HG03139 (cell line): ENCODE results near the gene RNF41.
"Not testable (repeated sequence)": the region's sequence is repeated elsewhere in the genome, so short reads cannot be mapped to it uniquely, and the experiment has no call there.

Experiments used
- ATAC-seq: cut with Tn5 transposase; IDR thresholded peaks from one replicate; pipeline ENCODE4 v1.9.1; 2021; ENCODE audit not compliant: unreplicated experiment

Gene RNF41

DNA sequence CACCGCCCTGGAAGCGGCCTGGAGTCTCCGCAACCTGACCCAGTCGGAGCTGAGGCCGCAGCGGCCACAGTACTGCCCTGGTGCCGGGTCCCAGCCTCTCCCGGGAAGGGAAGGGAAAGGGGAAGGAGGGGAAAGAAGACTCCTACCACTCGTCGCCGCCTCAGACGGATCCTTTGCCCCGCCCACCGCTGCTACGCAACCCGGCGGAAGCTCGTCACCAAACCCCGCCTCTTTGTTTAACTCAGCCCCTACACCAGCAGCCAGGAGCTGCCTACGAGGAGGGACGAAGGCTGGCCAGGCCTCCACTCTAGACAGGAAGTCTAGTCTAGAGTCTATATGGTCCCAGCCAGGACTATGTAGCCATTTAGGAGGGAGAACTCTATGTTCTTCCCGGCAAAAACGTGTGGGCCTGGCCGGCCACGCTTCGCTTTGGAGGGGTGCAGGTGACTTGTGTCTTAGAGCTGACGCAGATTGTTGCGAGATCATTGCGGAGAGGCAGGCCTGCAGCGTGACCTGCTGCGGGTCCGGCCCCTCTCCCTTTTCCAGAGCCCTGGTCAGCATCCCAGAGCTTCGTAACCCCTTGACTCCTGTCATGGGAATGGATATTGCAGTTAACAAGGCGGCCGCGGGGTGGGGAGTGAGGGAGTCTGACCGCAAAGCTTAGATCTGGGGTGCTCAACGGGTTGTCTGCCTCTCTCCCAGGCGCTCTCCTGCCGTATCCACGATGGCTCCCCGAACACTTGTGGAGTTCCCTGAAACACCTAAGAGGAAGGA, at the start of gene RNF41:
TSS of gene RNF41 (minus strand) at position 166 of the 774 bp plus-strand sequence. CDS start 7,875 bp downstream, outside the sequence.
- ATAC-seq, result peak; percentile 69

DNA sequence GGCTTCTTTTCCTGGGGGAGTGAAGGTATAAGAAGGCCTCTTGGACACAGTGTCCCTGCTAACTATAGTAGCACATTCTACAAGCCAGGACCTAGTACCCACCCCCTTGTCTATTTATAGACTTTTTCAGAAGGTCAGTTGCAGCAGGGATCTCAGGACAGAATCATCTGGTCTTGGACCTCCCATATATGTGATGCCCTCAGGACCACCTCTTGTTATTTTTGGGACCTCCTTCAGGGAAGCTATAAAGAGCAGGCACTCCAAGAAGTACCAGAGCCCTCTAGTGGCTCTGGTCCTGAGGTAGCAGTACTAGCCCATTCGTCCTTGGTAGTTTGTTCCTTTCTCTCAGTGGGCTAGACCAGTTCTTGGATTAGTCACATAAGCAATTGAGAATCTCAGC, 49.3 kb upstream of the RNF41 start:
- ATAC-seq, result no peak

DNA sequence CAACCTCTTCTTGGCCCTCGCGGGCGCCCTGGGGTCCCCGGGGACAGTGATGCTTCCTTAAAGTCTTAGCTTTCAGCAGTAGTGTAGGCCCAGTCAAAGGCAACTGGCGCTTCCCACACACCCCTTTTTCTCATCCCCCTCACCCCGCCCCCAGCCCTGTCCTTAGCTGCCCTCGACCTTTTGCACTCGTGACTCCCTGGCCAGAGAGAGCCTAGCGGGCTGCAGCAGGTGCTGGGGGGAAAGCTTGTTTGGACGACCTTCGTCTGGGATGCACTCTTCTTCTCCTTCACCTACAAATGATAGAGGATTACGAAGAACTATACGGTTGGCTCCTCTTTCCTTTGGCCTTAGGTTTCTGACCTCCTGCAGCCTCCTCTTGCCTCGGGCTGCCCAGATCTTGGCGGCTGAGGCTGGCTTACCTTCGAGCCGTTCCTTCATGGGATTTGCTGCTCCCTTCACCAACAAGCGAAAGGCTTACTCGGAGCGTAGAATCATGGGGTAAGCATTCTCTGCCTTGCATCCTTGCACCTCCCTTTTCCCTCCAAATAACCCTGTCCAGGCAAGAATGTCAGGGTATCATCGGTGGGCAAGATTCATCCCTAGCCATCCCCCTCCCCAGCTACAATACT, 45.8 kb upstream of the RNF41 start:
- ATAC-seq, result peak; percentile 13

DNA sequence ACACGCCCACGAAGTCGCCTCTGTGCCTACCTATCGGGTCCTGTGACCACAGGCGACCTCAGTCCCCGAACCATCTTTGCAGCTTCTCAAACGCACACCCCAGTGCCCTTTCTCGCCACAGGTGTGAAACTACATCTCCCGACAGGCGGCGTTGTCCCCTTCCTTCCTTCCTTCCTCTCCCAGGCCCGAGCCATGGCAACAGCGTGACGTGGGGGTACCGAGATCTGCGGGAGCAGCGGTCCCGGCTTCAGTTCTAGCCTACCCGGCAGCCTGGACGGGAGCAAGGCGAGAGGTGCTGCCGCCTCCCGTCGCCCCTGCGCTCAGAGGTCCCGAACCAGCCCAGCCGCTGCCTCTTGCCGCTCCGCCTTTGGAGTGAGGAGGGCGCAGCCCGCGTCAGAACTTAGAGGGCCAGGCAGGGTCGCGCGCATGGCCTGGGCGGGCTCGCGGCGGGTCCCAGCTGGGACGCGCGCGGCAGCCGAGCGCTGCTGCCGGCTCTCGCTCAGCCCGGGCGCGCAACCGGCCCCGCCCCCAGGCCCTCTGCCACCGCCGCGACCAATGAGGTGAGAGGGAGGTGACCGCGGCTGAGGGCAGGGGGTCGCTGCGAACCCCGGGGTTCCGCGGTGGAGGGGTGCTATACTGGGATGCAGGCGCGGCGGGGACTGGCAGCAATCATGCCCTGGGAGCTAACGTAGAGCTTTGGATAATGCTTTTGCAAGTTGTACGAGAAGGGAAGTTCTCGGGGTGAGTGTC, 45.1 kb upstream of the RNF41 start, which contains the start of gene COQ10A:
TSS of gene COQ10A (plus strand) at position 250 of the 750 bp plus-strand sequence. CDS start at position 427, 177 bp downstream.
- peak; percentile 84 for ATAC-seq

DNA sequence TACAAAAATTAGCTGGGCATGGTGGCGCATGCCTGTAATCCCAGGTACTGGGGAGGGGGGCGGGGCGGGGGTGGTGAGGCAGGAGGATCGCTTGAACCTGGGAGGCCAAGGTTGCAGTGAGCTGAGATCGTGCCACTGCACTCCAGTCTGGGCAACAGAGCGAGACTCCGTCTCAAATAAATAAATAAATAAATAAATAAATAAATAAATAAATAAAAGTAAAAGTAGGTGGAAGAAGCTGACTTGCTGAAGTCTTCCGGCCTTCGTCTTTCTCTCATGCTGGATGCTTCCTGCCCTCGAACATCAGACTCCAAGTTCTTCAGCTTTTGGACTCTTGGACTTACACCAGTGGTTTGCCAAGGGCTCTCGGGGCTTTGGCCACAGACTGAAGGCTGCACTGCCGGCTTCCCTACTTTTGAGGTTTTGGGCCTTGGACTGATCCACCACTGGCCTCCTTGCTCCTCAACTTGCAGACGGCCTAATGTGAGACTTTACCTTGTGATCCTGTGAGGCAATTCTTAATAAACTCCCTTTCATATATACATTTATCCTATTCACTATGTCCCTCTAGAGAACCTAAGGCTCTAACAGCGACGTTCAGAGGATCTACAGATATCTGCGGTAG, 44.5 kb upstream of the RNF41 start:
- not testable (repeated sequence) for ATAC-seq

DNA sequence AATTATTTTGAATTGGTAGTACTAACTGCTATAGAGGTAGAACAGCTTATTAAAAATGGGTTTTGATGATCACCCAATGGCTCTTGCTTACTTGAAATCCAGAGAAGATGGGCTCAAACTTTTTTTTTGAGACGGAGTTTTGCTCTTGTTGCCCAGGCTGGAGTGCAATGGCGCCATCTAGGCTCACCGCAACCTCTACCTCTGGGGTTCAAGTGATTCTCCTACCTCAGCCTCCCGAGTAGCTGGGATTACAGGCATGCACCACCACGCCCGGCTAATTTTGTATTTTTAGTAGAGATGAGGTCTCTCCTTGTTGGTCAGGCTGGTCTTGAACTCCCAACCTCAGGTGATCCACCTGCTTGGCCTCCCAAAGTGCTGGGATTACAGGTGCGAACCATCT, 41.2 kb upstream of the RNF41 start:
- ATAC-seq, result not testable (repeated sequence)

DNA sequence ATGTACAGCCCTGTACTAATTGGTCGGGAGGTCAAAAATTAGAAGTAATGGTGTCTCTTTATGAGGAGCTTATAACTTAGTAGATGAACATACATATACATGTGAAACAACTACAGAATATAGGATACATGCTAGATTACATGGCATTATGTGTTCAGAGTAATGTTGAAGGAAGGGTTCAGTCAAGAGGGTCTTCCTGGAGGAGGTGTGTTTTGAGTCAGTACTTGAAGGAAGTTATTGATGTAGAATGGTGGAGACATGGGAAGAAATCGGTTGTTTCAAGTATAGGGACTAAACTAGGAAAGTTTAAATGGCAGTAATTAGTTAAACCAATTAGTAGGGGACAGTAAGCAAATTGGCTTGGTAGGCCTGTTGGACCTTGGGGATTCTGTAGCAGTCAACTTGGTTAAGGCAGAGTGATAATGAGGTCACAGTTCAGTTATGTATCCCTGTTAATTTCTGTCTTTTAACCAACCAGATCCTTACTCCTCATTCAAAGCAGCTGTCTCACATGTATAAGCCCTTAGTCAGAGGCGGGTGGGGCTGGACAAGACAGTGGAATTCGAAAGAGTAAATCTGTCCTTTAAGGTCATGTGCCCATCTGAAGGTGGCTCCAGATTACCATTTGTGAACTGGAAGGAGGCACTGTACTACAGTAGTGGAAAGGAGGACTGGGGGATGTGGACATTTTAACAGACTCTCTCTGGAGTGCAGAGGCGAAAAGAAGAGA, 39.9 kb upstream of the RNF41 start:
- ATAC-seq, result no peak

DNA sequence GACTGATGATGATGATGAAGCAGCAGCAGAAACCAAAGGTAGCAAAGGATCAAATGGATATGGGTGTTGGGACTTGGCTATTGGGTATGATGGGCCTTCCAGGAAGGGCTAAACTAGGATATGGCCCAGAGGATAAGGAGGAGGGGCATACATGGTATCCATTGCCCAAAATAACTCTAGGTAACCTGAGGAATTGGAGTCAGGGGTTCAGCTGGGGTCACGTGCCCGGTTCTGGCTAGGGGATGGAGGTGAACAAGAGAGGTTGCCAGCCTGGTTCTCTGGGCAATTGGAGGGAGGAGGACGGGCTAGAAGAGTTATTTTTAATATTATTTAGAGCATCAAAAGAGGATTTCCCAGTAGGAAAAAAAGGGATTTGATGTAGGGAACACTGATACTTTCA, 39.2 kb upstream of the RNF41 start:
- ATAC-seq, result no peak

DNA sequence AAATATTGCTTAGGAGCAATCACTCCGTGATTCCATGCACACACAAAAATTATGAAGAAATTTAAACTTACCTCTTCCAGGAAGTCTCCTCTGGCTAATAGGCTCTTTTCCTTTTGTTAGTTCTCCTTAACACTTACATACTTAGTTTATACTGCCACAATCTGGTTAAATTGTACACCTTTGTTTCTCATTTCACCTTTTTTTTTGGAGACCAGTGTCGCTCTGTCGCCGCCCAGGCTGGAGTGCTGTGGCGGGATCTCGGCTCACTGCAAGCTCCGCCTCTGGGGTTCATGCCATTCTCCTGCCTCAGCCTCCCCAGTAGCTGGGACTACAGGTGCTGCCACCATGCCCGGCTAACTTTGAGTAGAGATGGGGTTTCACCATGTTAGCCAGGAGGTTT, 38.7 kb upstream of the RNF41 start:
- ATAC-seq, result no peak

DNA sequence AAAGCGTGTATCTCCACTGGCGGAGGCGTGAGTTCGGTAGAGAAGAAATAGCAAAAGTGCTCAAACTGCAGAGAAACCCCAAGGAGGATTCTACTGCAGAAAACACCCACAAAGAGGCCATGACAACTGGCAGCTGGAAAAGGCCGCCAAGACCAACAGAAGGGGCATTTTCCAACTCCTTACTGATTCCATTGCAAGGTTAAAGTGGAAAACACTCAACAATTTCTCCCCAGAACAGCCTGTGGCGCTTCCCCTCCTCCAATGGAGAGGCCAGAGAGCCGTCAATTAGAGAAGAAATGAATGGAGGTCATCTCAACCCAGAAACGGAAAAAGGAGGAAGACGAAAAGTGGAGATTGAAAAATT, 37.1 kb upstream of the RNF41 start:
- no peak for ATAC-seq

DNA sequence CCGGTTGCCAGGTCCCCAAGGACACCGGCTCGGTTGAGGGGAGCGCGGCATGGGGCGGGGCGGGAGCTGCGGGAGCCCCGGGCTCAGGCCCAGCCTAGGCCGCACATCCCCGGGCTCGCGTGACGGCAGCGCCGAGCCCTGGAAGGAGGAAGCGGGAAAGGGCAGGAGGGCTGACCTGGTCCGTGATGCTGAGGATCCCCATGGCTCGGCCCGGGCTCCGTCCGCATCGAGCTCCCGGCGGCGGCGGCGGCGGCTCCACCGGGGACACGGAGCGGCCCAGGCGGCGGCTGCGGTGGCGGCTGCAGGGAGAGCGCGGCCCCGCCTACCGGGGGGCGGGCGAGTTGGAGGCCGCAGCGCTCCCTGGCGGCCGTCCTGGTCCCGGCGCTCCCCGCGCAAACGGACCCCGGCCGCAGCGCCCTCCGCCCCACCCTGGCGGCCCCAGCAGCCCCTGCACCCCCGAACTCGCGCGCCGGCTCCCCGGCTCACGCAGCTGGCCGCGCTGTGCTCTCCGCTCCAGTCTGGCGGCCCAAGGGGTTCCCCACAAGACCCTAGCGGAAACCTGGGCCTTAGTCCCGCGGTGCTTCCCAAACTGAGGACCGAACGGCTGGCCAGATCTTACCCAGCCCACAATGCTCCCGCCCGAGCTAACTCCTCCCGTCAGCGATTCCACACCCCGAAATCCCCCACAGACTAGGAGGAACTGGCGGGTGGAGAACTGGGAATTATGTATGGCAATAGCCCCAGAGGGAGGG, 36.5 kb upstream of the RNF41 start, which contains the start of gene ANKRD52:
TSS of gene ANKRD52 (minus strand) at position 317 of the 752 bp plus-strand sequence. CDS start at position 202, 115 bp downstream.
- peak; percentile 94 for ATAC-seq

DNA sequence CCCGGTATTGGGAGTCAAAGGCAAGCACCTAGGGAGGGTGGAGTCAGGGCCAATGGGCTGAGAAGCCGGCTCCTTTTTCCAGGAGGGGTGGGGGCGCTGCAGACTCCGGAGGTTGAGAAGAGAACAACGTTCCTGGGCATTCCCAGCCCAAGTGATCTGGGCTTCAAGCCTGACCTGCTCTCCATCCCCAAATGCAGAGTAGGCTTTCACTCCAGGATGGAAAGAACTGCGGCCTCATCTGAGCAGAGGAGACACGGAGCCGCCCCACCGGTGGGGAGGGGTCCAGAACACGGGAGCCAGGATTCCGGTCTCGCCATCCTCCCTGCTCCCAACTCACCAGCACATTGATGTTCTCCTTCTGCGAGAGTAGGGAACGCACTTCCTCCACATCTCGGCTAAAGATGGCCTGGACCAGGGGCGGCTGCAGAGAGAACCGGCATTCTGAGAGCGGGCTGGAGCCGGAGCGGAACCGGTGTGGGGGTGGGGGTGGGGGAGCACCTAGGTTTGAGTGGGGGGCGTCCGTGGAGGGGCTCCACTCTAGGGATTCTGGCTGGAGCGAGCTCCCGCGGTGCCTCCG, 35.9 kb upstream of the RNF41 start:
- no peak for ATAC-seq

DNA sequence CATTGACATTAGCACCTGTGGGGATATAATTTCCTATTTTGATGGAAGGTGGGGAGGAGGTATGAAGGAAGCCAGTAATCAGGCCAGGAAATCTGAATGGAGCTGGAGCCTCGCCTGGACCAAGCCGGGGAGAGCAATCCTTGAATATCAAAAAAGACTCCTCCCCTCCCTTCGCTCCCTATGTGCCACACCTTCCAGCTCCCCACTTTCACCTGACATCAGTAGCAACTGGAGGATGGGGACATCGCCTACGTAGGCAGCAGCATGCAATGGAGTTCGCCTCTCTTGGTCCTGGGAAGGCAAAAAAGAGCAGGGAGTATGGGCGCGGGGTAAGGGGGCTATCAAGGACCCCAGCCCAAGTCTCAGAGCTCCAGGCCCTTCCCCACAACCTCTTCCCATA, 35.3 kb upstream of the RNF41 start:
- ATAC-seq, result no peak

DNA sequence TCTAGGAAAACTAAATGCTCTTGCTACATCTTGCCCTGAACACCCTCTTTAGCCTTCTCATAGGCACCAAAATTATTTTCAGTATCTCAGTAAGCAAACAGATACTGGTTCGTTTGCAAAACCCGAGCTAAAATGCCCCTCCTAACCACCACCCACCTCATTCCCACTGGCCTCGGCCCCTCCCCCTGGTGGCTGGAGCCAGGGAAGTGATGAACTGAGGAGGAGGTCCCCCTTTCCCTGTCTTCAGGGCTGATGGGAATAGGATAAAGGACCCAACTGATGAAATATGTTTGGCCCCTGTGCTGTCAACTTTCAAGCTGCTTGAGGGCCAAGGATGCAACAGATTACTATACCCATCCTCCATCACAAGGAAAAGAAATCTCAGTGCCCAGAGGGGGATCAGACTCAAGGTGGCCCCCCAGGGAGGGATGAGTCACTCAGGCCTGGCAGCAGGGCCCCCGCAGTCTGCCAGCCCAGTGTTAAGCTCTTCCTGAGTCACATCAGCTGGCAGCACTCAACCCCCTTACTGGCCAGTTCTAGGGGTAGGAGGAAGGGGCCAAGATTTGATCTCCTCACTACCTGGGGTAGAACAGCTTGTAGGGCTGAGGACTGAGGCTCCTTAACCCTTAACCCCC, 34.7 kb upstream of the RNF41 start:
- ATAC-seq, result no peak

DNA sequence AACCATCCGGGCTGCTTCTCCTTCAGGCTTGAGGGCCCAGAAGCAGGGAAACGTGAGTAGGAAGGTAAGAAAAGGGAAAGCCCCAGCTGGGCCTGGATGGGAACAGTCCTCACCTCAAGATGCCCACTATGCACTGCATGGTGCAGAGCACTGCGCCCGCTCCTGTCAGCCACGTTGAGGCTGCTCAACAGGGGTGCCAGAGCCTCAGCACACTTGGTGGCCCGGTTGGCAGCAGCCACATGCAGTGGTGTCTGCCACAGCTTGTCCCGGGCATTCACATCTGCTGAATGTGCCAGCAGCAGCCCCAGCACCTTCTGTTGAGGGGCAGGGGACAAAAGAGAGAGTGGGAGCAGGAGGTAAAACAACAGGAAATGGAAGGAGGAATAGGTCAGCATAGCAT, 33.9 kb upstream of the RNF41 start:
- ATAC-seq, result no peak

DNA sequence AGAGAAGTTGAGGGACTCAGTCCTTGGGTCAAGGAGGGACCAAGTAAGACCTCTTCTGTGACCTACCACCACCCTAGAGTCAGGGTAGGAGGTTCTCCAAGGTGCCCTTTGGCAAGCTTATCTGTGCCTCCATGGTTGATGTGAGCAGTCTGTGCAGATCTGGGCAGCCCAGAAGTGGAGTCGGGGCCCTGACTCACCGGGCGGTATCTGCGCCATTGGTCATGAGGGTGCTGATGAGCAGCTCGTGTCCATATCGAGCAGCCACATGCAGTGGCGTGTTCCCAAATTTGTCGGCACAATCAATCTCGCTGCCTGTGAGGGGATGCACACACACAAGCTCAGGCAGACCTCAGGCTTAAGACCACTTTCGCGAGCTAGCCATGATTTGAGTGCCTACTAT, 31.4 kb upstream of the RNF41 start:
- ATAC-seq, result no peak

DNA sequence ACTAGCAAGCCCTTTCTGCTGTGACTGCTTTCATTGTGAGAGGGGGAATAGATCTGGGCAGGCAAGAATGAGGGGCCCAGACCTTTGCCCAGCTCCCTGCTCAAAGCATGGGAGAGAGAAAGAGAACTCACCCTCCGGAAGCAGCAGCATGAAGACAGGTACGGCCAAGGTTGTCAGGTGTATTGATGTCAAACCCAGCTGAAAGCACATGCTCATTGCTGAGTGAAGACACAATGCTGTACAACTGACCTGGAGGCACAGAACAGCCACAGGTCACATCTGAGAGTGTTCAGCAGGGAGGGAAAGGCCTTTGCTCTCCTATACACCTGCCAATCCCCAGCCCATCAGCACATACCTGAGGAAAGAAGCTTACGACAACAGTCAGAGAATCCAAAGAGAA, 30.9 kb upstream of the RNF41 start:
- ATAC-seq, result no peak

DNA sequence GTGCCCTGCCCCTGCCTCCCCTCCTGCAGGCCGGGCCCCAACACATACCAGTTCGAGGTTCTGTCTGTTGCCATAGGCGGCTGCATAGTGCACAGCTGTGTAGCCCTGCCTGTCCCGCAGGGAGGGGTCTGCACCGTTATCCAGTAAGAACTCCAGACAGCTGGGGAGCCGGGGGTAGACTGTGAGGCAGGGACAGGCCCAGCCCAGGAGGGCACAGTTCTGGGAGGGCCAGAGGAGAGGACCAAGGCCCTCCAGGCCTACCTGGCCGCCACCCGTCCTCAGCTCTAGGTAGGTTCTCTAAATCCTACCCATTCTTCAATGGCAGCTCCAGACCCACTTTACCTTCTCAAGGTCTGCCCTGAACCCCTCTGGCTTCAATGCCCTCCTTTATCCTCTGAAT, 27.0 kb upstream of the RNF41 start:
- no peak for ATAC-seq

DNA sequence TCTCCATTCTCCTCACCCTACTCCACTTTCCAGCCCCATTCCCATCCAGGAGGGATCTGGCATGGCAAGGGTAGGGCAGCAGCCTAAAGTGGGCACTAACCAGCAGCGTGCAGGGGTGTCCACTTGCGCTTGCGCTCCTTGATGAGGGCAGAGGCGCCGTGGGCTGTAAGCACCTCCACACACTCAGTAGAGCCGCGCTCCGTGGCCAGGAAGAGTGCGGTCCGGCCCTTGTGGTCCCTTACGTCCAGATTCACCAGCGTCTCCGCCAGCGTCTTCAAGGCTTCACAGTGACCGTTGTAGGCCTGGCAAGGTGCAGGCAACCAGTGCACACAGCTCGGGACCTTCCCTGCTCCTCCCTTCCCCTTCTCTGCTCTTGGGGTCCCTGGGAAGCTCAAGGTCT, 26.2 kb upstream of the RNF41 start:
- ATAC-seq, result no peak
